HepG2 (cell line): ENCODE data around the gene PACS2. TPM values are rescaled to one million over a fixed set of nuclear protein-coding genes. Genes with fewer than 3 reads are reported as not detected.

Experiments used
- CEBPB ChIP-seq: IDR thresholded peaks from 2 replicates; pipeline ENCODE4 v1.6.1; 2011; ENCODE audit warnings: low read depth, low read length, improper control_type of control experiment, borderline replicate concordance
- ELF3 ChIP-seq: IDR thresholded peaks from 2 replicates; pipeline ENCODE4 v1.6.1; 2016; ENCODE audit warnings: missing genetic modification reagents, missing compliant biosample characterization
- GATAD2A ChIP-seq: IDR thresholded peaks from 2 replicates; pipeline ENCODE4 v1.6.1; 2016
- HOXA3 ChIP-seq: sonication (generic); formaldehyde crosslinking; IDR thresholded peaks from 2 replicates; pipeline ENCODE4 v1.5.0; 2020; ENCODE audit warnings: missing genetic modification reagents
- MTERF4 ChIP-seq: sonication (generic); formaldehyde crosslinking; IDR thresholded peaks from 2 replicates; pipeline ENCODE4 v1.8.0; 2023; ENCODE audit warnings: mild to moderate bottlenecking, missing genetic modification reagents
- NKX3-1 ChIP-seq: sonication (generic); formaldehyde crosslinking; IDR thresholded peaks from 2 replicates; pipeline ENCODE4 v1.5.0; 2020; ENCODE audit warnings: missing genetic modification reagents
- PHF5A ChIP-seq: IDR thresholded peaks from one replicate; pipeline ENCODE4 v1.6.1; 2018; ENCODE audit warnings: low read depth, missing genetic modification reagents; ENCODE audit not compliant: unreplicated experiment
- RAD21 ChIP-seq: fragments of 450-650 bp; formaldehyde crosslinking; IDR thresholded peaks from 2 replicates; pipeline ENCODE4 v1.5.0; 2020; ENCODE audit warnings: mild to moderate bottlenecking
- REPIN1 ChIP-seq: sonication (generic); formaldehyde crosslinking; IDR thresholded peaks from 2 replicates; pipeline ENCODE4 v1.8.0; 2022; ENCODE audit warnings: missing genetic modification reagents, low read depth, mild to moderate bottlenecking, borderline replicate concordance
- RNF2 ChIP-seq: fragments of 450-650 bp; conservative IDR thresholded peaks from 2 replicates; pipeline ENCODE4 v1.6.1; 2016; ENCODE audit warnings: low read depth
- SP4 ChIP-seq: sonication (generic); formaldehyde crosslinking; IDR thresholded peaks from 2 replicates; pipeline ENCODE4 v1.8.1; 2023; ENCODE audit warnings: mild to moderate bottlenecking, missing genetic modification reagents
- TEAD3 ChIP-seq: optimal IDR thresholded peaks from 2 replicates; pipeline ENCODE3; 2016; ENCODE audit warnings: borderline replicate concordance
- THAP7 ChIP-seq: sonication (generic); formaldehyde crosslinking; IDR thresholded peaks from 2 replicates; pipeline ENCODE4 v1.8.1; 2023; ENCODE audit warnings: mild to moderate bottlenecking, missing genetic modification reagents
- ZBTB42 ChIP-seq: sonication (generic); formaldehyde crosslinking; IDR thresholded peaks from 2 replicates; pipeline ENCODE4 v1.5.0; 2020; ENCODE audit warnings: mild to moderate bottlenecking, missing genetic modification reagents
- ZFP62 ChIP-seq: sonication (generic); formaldehyde crosslinking; IDR thresholded peaks from 2 replicates; pipeline ENCODE4 v1.4.0; 2020; ENCODE audit warnings: missing genetic modification reagents
- ZFP91 ChIP-seq: sonication (generic); formaldehyde crosslinking; IDR thresholded peaks from 2 replicates; pipeline ENCODE4 v1.9.0; 2022; ENCODE audit warnings: missing genetic modification reagents, mild to moderate bottlenecking, borderline replicate concordance
- ZFX ChIP-seq: sonication (generic); formaldehyde crosslinking; IDR thresholded peaks from 2 replicates; pipeline ENCODE4 v1.4.0; 2020; ENCODE audit warnings: mild to moderate bottlenecking, low read depth, missing genetic modification reagents, moderate library complexity
- ZNF234 ChIP-seq: sonication (generic); formaldehyde crosslinking; conservative IDR thresholded peaks from 2 replicates; pipeline ENCODE4 v1.5.1; 2020; ENCODE audit warnings: mild to moderate bottlenecking, missing genetic modification reagents
- ZNF24 ChIP-seq: fragments of 450-650 bp; IDR thresholded peaks from 2 replicates; pipeline ENCODE4 v1.6.1; 2017; ENCODE audit warnings: antibody characterized with exemption, mild to moderate bottlenecking
- ZNF660 ChIP-seq: sonication (generic); formaldehyde crosslinking; IDR thresholded peaks from 2 replicates; pipeline ENCODE4 v1.5.1; 2020; ENCODE audit warnings: mild to moderate bottlenecking, low read depth, missing genetic modification reagents, borderline replicate concordance
- ZNF773 ChIP-seq: sonication (generic); formaldehyde crosslinking; IDR thresholded peaks from 2 replicates; pipeline ENCODE4 v1.4.0; 2020; ENCODE audit warnings: missing genetic modification reagents, borderline replicate concordance
- ZNF816 ChIP-seq: sonication (generic); formaldehyde crosslinking; IDR thresholded peaks from 2 replicates; pipeline ENCODE4 v1.8.0; 2022; ENCODE audit warnings: missing genetic modification reagents, mild to moderate bottlenecking, borderline replicate concordance
- polyA plus RNA-seq, 8 experiments: library from polyadenylated mRNA; depleted of rRNA in 3 of 8; stranded (reverse) in 7 of 8; unstranded in 1 of 8; fragments of >200 nt; fragmentation: Illumina TruSeq in 4 of 8; extraction: Trizol in 4 of 8; gene quantifications; 2 replicates each; pipeline versions ENCODE4 v1.2.1 to v1.2.3, GENCODE V29; 2011 to 2016; ENCODE audit warnings: low read depth in 4 of 8, missing spikeins in 1 of 8, mixed read lengths in 1 of 8; ENCODE audit not compliant: insufficient read depth in 1 of 8
- total RNA-seq, 5 experiments: library from RNA; depleted of rRNA; stranded (reverse); fragments of >200 nt; fragmentation: Illumina TruSeq; extraction: Trizol; gene quantifications; 2 replicates each; pipeline ENCODE4 v1.2.3, GENCODE V29; 2016; ENCODE audit warnings: low read depth in 1 of 5
- TF ChIP-seq, protein P1 (sequence below): IDR thresholded peaks from 2 replicates; pipeline ENCODE4 v1.6.1; 2016; ENCODE audit warnings: low read depth, control low read depth
- TF ChIP-seq, protein P2 (sequence below): sonication (generic); formaldehyde crosslinking; IDR thresholded peaks from 2 replicates; pipeline ENCODE4 v1.8.1; 2023; ENCODE audit warnings: missing genetic modification reagents, mild to moderate bottlenecking, borderline replicate concordance
- TF ChIP-seq, protein P3 (sequence below): sonication (generic); formaldehyde crosslinking; IDR thresholded peaks from 2 replicates; pipeline ENCODE4 v1.4.0; 2020; ENCODE audit warnings: missing genetic modification reagents

Gene PACS2
- total and polyA plus RNA-seq, 2 of the 13 experiments (the other 11 are each of a cell fraction or from before 2014, with no cell fraction given), result 23.6 to 27.6 TPM

DNA sequence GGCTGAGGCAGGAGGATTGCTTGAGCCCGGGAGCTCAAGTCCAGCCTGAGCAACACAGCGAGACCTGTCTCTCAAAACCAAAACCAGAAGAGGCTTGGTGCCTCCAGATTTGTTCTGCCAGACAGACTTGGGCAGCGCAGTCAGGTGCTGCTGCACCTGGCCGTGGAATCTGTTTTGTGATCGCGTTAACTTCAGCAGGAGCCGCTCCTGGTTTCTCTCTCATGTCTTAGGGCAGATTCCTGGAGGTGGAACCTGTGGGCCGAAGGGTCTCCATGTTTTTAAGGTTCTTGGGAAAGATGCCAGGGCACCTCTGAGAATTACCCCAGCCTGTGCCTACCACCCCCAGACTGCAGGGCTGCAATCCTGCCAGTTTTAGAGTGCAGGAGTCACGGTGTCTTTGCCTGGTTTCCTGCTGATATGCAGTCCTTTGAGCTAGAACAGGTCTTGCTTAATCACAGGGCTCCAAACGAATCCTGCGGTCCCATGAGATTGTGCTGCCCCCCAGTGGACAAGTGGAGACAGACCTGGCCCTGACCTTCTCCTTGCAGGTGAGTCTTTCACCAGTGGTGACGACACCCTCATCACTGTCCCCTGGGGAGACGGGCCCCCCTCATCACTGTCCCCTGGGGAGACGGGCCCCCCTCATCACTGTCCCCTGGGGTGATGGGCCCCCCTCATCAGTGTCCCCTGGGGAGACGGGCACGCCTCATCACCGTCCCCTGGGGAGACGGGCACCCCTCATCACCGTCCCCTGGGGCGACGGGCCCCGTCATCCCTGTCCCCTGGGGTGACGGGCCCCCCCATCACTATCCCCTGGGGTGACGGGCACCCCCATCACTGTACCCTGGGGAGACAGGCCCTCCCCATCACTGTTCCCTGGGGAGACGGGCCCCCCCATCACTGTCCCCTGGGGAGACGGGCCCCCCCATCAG is 37.6 kb downstream of the PACS2 start (continued):
- no peak for TF ChIP-seq NKX3-1
- TF ChIP-seq SP4 (CRISPR knock-in tag), result 0 out of 2 replicates have a peak, but pooled peaks have one; percentile 34
- TF ChIP-seq, protein P1, sequence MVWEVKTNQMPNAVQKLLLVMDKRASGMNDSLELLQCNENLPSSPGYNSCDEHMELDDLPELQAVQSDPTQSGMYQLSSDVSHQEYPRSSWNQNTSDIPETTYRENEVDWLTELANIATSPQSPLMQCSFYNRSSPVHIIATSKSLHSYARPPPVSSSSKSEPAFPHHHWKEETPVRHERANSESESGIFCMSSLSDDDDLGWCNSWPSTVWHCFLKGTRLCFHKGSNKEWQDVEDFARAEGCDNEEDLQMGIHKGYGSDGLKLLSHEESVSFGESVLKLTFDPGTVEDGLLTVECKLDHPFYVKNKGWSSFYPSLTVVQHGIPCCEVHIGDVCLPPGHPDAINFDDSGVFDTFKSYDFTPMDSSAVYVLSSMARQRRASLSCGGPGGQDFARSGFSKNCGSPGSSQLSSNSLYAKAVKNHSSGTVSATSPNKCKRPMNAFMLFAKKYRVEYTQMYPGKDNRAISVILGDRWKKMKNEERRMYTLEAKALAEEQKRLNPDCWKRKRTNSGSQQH (CRISPR knock-in tag), result peak; percentile 64; the same call in 1 of the 2 replicates
- TF ChIP-seq ZNF660 (CRISPR knock-in tag), result no peak
- no peak for TF ChIP-seq THAP7
- peak; percentile 43; the same call in 1 of the 2 replicates for TF ChIP-seq ZFX (CRISPR knock-in tag)
- TF ChIP-seq RNF2, result no peak
- no peak for TF ChIP-seq MTERF4 (CRISPR knock-in tag)
- TF ChIP-seq ZNF816, result no peak
- TF ChIP-seq REPIN1 (CRISPR knock-in tag), result peak; percentile 67; the same call in 1 of the 2 replicates
- no peak for TF ChIP-seq ZNF234 (CRISPR knock-in tag)
- TF ChIP-seq TEAD3 (CRISPR knock-in tag), result peak; percentile 36
- TF ChIP-seq RAD21 (CRISPR knock-in tag), result peak; percentile 90
- no peak for TF ChIP-seq ZNF773 (CRISPR knock-in tag)
- no peak for TF ChIP-seq ZBTB42 (CRISPR knock-in tag)
- TF ChIP-seq ZFP91, result peak; percentile 38; the same call in 1 of the 2 replicates
- TF ChIP-seq, protein P2, sequence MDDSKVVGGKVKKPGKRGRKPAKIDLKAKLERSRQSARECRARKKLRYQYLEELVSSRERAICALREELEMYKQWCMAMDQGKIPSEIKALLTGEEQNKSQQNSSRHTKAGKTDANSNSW (CRISPR knock-in tag), result no peak
- no peak for TF ChIP-seq ZNF24
- TF ChIP-seq HOXA3 (CRISPR knock-in tag), result peak; percentile 50; the same call in 1 of the 2 replicates
- TF ChIP-seq ELF3 (CRISPR knock-in tag), result peak; percentile 38; the same call in 1 of the 2 replicates
- peak; percentile 25; the same call in 1 of the 2 replicates for TF ChIP-seq GATAD2A (CRISPR knock-in tag)
- TF ChIP-seq, protein P3, sequence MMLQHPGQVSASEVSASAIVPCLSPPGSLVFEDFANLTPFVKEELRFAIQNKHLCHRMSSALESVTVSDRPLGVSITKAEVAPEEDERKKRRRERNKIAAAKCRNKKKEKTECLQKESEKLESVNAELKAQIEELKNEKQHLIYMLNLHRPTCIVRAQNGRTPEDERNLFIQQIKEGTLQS, result no peak
- TF ChIP-seq PHF5A (CRISPR knock-in tag), result no peak
- no peak for TF ChIP-seq ZFP62
- TF ChIP-seq CEBPB, result peak; percentile 98
